ENCODE data around the gene TMEM239.

TMEM239 gene

GRCh38 chr20:2834401-2835110, 18.4 kb downstream of the TMEM239 start:
- TF ChIP-seq TEAD4 (IDR thresholded peaks at IDR 0.05) (no peak), RAD21 (IDR thresholded peaks at IDR 0.05; ENCODE audit: low read depth) (no peak), USF1 (IDR thresholded peaks at IDR 0.05) (no peak), TCF12 (IDR thresholded peaks at IDR 0.05; ENCODE audit: low read depth) (no peak), ZBTB7A (IDR thresholded peaks at IDR 0.05; ENCODE audit: low read depth) (no peak), CREB1 (IDR thresholded peaks at IDR 0.05; ENCODE audit: low read depth) (no peak), EGR1 (IDR thresholded peaks at IDR 0.05) (no peak), MAX (IDR thresholded peaks at IDR 0.05) (no peak), EP300 (IDR thresholded peaks at IDR 0.05; ENCODE audit: borderline replicate concordance) (no peak), NFIC (IDR thresholded peaks at IDR 0.05) (no peak), FOXM1 (IDR thresholded peaks at IDR 0.05; ENCODE audit: borderline replicate concordance, low read depth) (no peak), CEBPB (IDR thresholded peaks at IDR 0.05) (no peak), TAF1 (IDR thresholded peaks at IDR 0.05; ENCODE audit: low read depth) (no peak), YY1 (IDR thresholded peaks at IDR 0.05; ENCODE audit: low read depth) (no peak)
- TF ChIP-seq, protein P1, sequence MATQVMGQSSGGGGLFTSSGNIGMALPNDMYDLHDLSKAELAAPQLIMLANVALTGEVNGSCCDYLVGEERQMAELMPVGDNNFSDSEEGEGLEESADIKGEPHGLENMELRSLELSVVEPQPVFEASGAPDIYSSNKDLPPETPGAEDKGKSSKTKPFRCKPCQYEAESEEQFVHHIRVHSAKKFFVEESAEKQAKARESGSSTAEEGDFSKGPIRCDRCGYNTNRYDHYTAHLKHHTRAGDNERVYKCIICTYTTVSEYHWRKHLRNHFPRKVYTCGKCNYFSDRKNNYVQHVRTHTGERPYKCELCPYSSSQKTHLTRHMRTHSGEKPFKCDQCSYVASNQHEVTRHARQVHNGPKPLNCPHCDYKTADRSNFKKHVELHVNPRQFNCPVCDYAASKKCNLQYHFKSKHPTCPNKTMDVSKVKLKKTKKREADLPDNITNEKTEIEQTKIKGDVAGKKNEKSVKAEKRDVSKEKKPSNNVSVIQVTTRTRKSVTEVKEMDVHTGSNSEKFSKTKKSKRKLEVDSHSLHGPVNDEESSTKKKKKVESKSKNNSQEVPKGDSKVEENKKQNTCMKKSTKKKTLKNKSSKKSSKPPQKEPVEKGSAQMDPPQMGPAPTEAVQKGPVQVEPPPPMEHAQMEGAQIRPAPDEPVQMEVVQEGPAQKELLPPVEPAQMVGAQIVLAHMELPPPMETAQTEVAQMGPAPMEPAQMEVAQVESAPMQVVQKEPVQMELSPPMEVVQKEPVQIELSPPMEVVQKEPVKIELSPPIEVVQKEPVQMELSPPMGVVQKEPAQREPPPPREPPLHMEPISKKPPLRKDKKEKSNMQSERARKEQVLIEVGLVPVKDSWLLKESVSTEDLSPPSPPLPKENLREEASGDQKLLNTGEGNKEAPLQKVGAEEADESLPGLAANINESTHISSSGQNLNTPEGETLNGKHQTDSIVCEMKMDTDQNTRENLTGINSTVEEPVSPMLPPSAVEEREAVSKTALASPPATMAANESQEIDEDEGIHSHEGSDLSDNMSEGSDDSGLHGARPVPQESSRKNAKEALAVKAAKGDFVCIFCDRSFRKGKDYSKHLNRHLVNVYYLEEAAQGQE (IDR thresholded peaks at IDR 0.05; ENCODE audit: low read depth), result no peak

DNA sequence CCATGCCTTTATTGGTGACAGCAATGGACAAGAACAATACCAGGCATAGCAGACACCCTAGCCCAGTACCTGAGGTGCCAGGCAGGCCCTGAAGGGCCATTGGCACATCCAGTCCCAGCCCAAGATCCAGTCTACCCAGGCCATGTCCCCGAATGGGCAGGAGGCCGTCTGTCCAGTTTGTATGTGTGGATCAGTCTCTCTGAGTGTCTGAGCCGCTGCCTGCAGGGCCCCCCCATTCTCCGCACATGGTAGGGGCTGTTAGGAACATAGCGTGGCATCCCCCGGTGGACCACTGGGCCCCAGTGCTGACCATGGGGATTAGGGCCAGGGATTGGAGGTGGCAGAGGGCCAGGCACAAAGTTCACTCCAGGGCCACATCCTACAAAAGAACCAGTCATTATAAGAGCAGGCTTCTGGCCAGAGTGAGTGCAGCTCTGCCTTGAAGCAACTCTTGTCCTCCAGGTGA, 19.2 kb downstream of the TMEM239 start:
- TF ChIP-seq FOXM1 (IDR thresholded peaks at IDR 0.05; ENCODE audit: borderline replicate concordance, low read depth) (no peak), YY1 (IDR thresholded peaks at IDR 0.05; ENCODE audit: low read depth) (no peak), RAD21 (IDR thresholded peaks at IDR 0.05; ENCODE audit: low read depth) (no peak), TCF12 (IDR thresholded peaks at IDR 0.05; ENCODE audit: low read depth) (no peak), TAF1 (IDR thresholded peaks at IDR 0.05; ENCODE audit: low read depth) (no peak), MAX (IDR thresholded peaks at IDR 0.05) (no peak), USF1 (IDR thresholded peaks at IDR 0.05) (no peak), NFIC (IDR thresholded peaks at IDR 0.05) (no peak)

DNA sequence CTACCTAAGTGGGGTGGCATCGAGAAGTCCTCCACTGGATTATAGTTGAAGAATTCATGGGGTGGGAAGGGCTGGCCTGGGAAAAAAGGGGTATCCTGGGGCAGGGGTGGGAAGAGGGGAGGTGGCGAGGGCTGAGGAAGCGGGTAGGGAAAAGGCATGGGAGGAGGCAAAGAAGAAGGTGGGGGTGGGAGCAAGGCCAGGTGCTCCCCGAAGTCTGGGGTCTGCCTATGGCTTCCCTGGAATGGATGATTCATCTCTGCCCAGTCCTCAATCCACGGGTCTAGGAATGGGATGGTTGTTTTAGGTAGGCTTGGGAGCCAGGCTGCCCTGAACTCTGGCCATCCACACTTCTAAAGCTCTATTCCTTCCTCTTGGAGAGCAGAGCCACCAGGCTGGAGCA, 19.9 kb downstream of the TMEM239 start:
- TF ChIP-seq CEBPB (IDR thresholded peaks at IDR 0.05) (no peak), EP300 (IDR thresholded peaks at IDR 0.05; ENCODE audit: borderline replicate concordance) (no peak), RAD21 (IDR thresholded peaks at IDR 0.05; ENCODE audit: low read depth) (no peak), NFIC (IDR thresholded peaks at IDR 0.05) (no peak), TEAD4 (IDR thresholded peaks at IDR 0.05) (no peak), TCF12 (IDR thresholded peaks at IDR 0.05; ENCODE audit: low read depth) (no peak), ZBTB7A (IDR thresholded peaks at IDR 0.05; ENCODE audit: low read depth) (no peak), TAF1 (IDR thresholded peaks at IDR 0.05; ENCODE audit: low read depth) (no peak), MAX (IDR thresholded peaks at IDR 0.05) (no peak), CREB1 (IDR thresholded peaks at IDR 0.05; ENCODE audit: low read depth) (no peak), USF1 (IDR thresholded peaks at IDR 0.05) (no peak), YY1 (IDR thresholded peaks at IDR 0.05; ENCODE audit: low read depth) (no peak), FOXM1 (IDR thresholded peaks at IDR 0.05; ENCODE audit: borderline replicate concordance, low read depth) (no peak), EGR1 (IDR thresholded peaks at IDR 0.05) (no peak)
- TF ChIP-seq, protein P1 (IDR thresholded peaks at IDR 0.05; ENCODE audit: low read depth), result no peak

- TF ChIP-seq MAX (IDR thresholded peaks at IDR 0.05), result no peak
- no peak for TF ChIP-seq CREB1 (IDR thresholded peaks at IDR 0.05; ENCODE audit: low read depth)
- TF ChIP-seq FOXM1 (IDR thresholded peaks at IDR 0.05; ENCODE audit: borderline replicate concordance, low read depth), result no peak
- no peak for TF ChIP-seq TEAD4 (IDR thresholded peaks at IDR 0.05)
- TF ChIP-seq CEBPB (IDR thresholded peaks at IDR 0.05), result no peak
- TF ChIP-seq, protein P1 (IDR thresholded peaks at IDR 0.05; ENCODE audit: low read depth), result no peak
- TF ChIP-seq TCF12 (IDR thresholded peaks at IDR 0.05; ENCODE audit: low read depth), result no peak
- TF ChIP-seq EP300 (IDR thresholded peaks at IDR 0.05; ENCODE audit: borderline replicate concordance), result no peak
- no peak for TF ChIP-seq NFIC (IDR thresholded peaks at IDR 0.05)
- TF ChIP-seq TAF1 (IDR thresholded peaks at IDR 0.05; ENCODE audit: low read depth), result no peak
- no peak for TF ChIP-seq ZBTB7A (IDR thresholded peaks at IDR 0.05; ENCODE audit: low read depth)
- TF ChIP-seq EGR1 (IDR thresholded peaks at IDR 0.05), result no peak
Observed at GRCh38 chr20:2837221-2837960, 21.2 kb downstream of the TMEM239 start.

All from Ishikawa (cell line).